Large intestine (tissue), 12 donors: ENCODE data around the gene NR1I2. TPM values are rescaled to one million over a fixed set of nuclear protein-coding genes. Genes with fewer than 3 reads are reported as not detected.

Experiments
- DNase-seq, 2 donors: peaks; one replicate each; pipeline versions ENCODE4 v3.0.0 to v3.0.0-alpha.2; 2013
- H3K27ac ChIP-seq: one replicate; pipeline ENCODE4 v1.5.1; 2013; ENCODE audit warnings: low read length
- H3K27me3 ChIP-seq: 2 replicates; pipeline ENCODE4 v1.6.1; 2013; ENCODE audit warnings: low read length; ENCODE audit not compliant: control insufficient read depth, insufficient read depth
- H3K36me3 ChIP-seq: 2 replicates; pipeline ENCODE4 v1.6.1; 2013; ENCODE audit warnings: low read length; ENCODE audit not compliant: control insufficient read depth, insufficient read depth
- H3K4me1 ChIP-seq: one replicate; pipeline ENCODE4 v1.6.1; 2013; ENCODE audit warnings: low read length; ENCODE audit not compliant: control insufficient read depth, insufficient read depth
- H3K4me3 ChIP-seq: one replicate; pipeline ENCODE4 v1.5.1; 2013; ENCODE audit warnings: low read length
- H3K9me3 ChIP-seq: one replicate; pipeline ENCODE4 v1.6.1; 2013; ENCODE audit warnings: mild to moderate bottlenecking, low read depth, low read length, moderate library complexity; ENCODE audit not compliant: control insufficient read depth
- WGBS: methylation state at CpG from one replicate; pipeline ENCODE4 v1.1.5; 2013; ENCODE audit warnings: low lambda C conversion rate; ENCODE audit not compliant: insufficient coverage; 5-methylcytosine and 5-hydroxymethylcytosine counted together
- long read RNA-seq, 11 donors: transcript quantifications; one replicate each; lab custom pipeline, GENCODE V29; 2026
- polyA plus RNA-seq: library from polyadenylated mRNA; unstranded; fragments of 120-200 nt; gene quantifications from one replicate; pipeline ENCODE4 v1.2.1, GENCODE V29; 2013

NR1I2 gene
- 89.1 TPM for polyA plus RNA-seq
- long read RNA-seq, donor 1, full-length matches to known transcripts: 5 of 5 reads
- long read RNA-seq, donor 1, partial matches to known transcripts: 0 of 5 reads
- long read RNA-seq, donor 1, other reads (novel, unspliced or antisense): 0 of 5 reads
- long read RNA-seq, donor 2, full-length matches to known transcripts: 12 of 12 reads
- long read RNA-seq, donor 2, partial matches to known transcripts: 0 of 12 reads
- long read RNA-seq, donor 2, other reads (novel, unspliced or antisense): 0 of 12 reads
- long read RNA-seq, donor 3: 0 reads
- long read RNA-seq, donor 4, partial matches to known transcripts: 0 of 3 reads
- long read RNA-seq, donor 4, other reads (novel, unspliced or antisense): 0 of 3 reads
- long read RNA-seq, donor 5, full-length matches to known transcripts: 5 of 5 reads
- long read RNA-seq, donor 5, partial matches to known transcripts: 0 of 5 reads
- long read RNA-seq, donor 5, other reads (novel, unspliced or antisense): 0 of 5 reads
- long read RNA-seq, donor 6, full-length matches to known transcripts: 14 of 14 reads
- long read RNA-seq, donor 6, partial matches to known transcripts: 0 of 14 reads
- long read RNA-seq, donor 6, other reads (novel, unspliced or antisense): 0 of 14 reads
- long read RNA-seq, donor 7, full-length matches to known transcripts: 3 of 3 reads
- long read RNA-seq, donor 7, partial matches to known transcripts: 0 of 3 reads
- long read RNA-seq, donor 7, other reads (novel, unspliced or antisense): 0 of 3 reads
- long read RNA-seq, donor 8, full-length matches to known transcripts: 14 of 14 reads
- long read RNA-seq, donor 8, partial matches to known transcripts: 0 of 14 reads
- long read RNA-seq, donor 8, other reads (novel, unspliced or antisense): 0 of 14 reads
- long read RNA-seq, donor 9, full-length matches to known transcripts: 14 of 14 reads
- long read RNA-seq, donor 9, partial matches to known transcripts: 0 of 14 reads
- long read RNA-seq, donor 9, other reads (novel, unspliced or antisense): 0 of 14 reads
- long read RNA-seq, donor 10, full-length matches to known transcripts: 20 of 20 reads
- long read RNA-seq, donor 10, partial matches to known transcripts: 0 of 20 reads
- long read RNA-seq, donor 10, other reads (novel, unspliced or antisense): 0 of 20 reads
- long read RNA-seq, donor 11, full-length matches to known transcripts: 10 of 10 reads
- long read RNA-seq, donor 11, partial matches to known transcripts: 0 of 10 reads
- long read RNA-seq, donor 11, other reads (novel, unspliced or antisense): 0 of 10 reads

DNA sequence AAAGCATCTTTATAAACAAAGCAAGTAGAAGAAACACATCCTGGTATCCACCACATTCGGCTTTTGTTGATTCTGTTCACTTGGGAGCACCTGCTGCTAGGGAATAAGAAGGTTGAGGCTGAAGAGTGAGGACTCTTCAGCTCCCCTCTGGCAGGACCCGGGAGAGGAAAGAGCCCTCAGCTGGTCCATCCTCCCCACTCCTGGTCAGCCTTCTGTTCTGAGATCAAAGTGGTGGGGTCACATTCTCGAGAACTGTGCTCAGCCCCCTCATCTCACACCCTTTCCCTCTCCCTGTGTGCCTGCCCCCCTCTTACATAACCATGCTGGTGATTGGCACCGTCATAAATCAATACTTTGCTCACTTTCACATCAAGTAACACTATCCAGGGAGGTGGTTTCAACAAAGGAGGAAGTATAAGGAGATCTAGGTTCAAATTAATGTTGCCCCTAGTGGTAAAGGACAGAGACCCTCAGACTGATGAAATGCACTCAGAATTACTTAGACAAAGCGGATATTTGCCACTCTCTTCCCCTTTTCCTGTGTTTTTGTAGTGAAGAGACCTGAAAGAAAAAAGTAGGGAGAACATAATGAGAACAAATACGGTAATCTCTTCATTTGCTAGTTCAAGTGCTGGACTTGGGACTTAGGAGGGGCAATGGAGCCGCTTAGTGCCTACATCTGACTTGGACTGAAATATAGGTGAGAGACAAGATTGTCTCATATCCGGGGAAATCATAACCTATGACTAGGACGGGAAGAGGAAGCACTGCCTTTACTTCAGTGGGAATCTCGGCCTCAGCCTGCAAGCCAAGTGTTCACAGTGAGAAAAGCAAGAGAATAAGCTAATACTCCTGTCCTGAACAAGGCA is at the start of gene NR1I2:
Gene NR1I2 (plus strand): TSS at position 772 of the 869 bp plus-strand sequence.
- H3K27ac ChIP-seq: peak within 1 kb of the TSS; percentile 95
- H3K36me3 ChIP-seq: no peaks in the 10 kb centered on the region
- H3K27me3 ChIP-seq: no peaks in the 10 kb centered on the region
- H3K4me3 ChIP-seq: peak within 1 kb of the TSS; percentile 58
- peaks cover 31% of the 10 kb centered on the region for H3K4me1 ChIP-seq
- H3K9me3 ChIP-seq: peaks cover 2% of the 10 kb centered on the region
- DNase-seq: peak; percentile 83 to 94
- WGBS: 71% methylated on average over 1 of the region's 10 CpGs

DNA sequence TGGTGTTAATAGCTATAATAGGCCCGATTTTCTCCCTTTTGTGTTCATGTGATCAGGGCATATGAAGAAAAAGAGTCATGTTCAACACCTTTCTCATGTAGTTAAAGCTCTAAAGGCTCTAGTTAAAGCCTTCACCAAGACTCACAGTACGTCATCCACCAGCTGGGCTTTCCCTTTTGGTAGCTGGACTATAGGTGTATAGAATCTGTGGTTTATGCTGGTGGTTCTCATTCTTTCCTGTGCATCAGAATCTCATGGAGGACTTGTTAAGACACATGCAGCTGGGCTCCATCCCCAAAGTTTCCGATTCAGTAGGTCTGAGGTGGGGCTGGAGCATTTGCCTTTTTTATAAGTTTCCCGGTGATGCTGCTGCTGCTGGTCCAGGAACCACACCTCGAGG is 48.1 kb upstream of the NR1I2 start:
- no peak for DNase-seq
- Histone ChIP-seq H3K4me1 (no peaks in the 10 kb centered on the region), H3K9me3 (no peaks in the 10 kb centered on the region), H3K27ac (no peak overlapping the region), H3K27me3 (no peaks in the 10 kb centered on the region), H3K36me3 (no peaks in the 10 kb centered on the region), H3K4me3 (no peak overlapping the region)
- WGBS: 100% methylated on average over 1 of the region's 5 CpGs

DNA sequence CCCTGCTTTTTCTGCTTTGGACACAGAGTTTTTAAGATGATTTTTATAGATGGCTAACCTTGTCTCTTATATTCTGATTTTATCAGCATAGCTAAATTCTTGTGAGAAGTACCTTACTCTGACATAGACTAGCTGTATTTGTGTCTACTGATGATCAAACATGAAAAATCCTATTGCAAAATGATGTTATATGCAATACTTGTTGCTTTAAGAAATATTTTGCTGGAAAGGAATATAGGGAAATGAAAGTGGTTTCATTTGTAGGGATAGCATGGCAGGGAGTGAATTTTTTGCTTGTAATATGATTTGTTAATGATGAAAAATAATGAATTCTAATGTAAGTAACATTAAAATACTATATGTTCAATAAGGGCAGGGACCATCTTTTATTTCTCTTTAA is 43.2 kb upstream of the NR1I2 start:
- H3K27ac ChIP-seq: no peak overlapping the region
- no peaks in the 10 kb centered on the region for H3K4me1 ChIP-seq
- no peak overlapping the region for H3K4me3 ChIP-seq
- no peaks in the 10 kb centered on the region for H3K27me3 ChIP-seq
- H3K36me3 ChIP-seq: no peaks in the 10 kb centered on the region
- no peak for DNase-seq
- H3K9me3 ChIP-seq: no peaks in the 10 kb centered on the region

DNA sequence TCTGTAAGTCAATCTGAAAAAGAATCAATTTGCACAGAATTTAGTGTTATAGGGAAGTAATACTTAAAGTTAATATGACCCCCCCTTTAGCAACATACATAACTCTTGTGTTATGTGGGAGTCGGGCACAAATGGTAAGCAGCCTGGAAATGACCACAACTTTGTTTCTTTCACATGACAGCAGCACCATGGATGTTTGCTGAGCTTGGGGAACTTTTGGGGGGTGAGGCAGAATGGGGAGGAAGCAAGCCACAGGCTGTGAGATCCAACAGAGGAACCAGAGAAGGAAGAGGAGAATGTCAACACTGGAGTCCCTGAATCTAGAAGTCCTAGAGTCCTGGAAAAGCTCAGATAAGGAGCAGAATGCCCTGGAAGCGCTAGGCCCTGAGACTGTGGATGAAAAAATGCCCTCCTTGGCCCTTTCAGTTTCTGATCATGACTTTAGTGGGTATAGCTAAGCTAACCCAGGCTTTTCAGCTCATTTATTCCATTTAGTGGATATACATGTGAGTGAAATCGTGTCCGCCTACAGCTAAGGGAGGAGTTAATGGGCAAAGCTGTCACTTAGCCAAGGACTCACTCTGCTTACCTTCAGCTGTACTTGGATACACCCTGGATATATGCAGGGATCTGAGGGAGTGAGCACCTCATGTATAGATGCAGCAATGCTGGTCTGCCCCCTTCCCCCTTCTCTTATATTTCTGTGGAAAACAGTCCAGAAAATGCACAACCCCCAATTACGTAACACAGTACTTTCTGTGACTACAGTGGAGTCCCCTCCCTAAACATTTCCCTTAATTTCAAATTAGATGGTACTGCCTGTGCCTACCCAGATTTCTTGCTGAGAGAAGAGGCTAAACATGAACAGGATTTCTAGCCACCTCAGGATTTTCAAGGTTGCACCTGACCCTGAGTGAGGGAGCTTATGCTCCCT is 40.0 kb upstream of the NR1I2 start:
- Histone ChIP-seq H3K4me1 (no peaks in the 10 kb centered on the region), H3K9me3 (no peaks in the 10 kb centered on the region), H3K27me3 (no peaks in the 10 kb centered on the region), H3K36me3 (no peaks in the 10 kb centered on the region), H3K27ac (no peak overlapping the region), H3K4me3 (no peak overlapping the region)
- no CpG with 5 or more reads among the region's 5 CpGs for WGBS
- peak in 1 of 2 donors; percentile 11 for DNase-seq

DNA sequence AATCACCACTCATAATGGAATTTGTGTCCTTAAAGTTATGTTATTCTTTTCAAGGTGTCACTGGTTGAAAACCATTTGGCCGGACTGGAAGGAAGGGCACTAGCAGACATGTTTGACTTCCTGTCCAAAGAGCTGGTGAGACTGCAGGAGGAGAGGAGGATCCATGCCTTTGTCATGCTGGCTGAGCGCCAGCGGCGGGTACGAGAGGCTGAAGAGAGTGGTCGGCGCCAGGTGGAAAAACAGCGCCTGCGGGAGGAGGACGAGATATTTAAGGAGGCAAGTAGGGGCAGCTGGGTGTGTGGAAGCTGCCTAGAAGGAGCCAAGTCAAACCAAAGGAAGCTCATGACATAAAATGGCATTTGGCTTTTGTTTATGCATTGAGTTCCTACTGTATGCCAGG is 38.0 kb upstream of the NR1I2 start:
- H3K36me3 ChIP-seq: no peaks in the 10 kb centered on the region
- H3K27me3 ChIP-seq: no peaks in the 10 kb centered on the region
- DNase-seq: no peak
- H3K4me3 ChIP-seq: no peak overlapping the region
- no peaks in the 10 kb centered on the region for H3K4me1 ChIP-seq
- no peak overlapping the region for H3K27ac ChIP-seq
- no CpG with 5 or more reads among the region's 10 CpGs for WGBS
- no peaks in the 10 kb centered on the region for H3K9me3 ChIP-seq

DNA sequence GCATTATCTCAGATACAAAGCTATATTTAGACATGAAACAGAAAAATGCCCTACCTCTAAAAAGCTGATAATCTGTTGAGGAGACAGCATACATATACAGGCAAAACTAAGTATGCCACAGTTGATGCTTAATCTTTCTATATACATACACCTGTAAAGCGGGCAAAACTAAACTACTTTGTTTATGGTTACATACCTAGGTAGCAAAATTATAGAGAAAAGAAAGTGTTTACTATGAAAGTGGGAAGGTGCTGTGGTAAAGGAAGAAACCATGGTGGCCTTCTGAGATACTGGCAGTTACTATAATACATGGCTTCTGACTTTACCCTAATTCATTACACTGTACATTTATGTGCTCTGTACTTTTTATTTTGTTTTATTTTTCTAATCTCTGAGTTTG is 36.0 kb upstream of the NR1I2 start:
- no CpG with 5 or more reads among the region's 1 CpG for WGBS
- no peak for DNase-seq
- no peak overlapping the region for H3K27ac ChIP-seq
- H3K36me3 ChIP-seq: no peaks in the 10 kb centered on the region
- H3K4me1 ChIP-seq: no peaks in the 10 kb centered on the region
- H3K4me3 ChIP-seq: no peak overlapping the region
- H3K27me3 ChIP-seq: no peaks in the 10 kb centered on the region
- H3K9me3 ChIP-seq: no peaks in the 10 kb centered on the region

DNA sequence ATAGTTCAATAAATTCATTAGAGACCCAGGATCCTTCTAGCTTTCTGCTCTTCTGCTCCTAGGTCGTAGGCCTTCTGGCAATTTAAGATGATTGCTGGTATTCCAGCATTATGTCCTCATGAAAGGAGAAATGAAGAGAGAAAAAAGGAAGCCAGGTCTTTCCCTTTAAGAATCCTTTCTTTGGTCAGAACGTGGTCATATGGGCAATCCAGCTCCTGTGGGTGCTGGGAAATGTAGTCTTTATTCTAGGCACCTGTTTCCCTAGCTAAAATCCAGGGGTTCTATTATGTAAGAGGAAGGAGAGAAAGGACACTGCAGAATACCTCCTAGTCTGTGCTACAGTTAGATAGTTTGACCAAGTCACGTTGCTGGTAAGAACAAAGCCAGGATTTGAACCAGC is 35.5 kb upstream of the NR1I2 start:
- Histone ChIP-seq H3K36me3 (no peaks in the 10 kb centered on the region), H3K4me1 (no peaks in the 10 kb centered on the region), H3K27ac (no peak overlapping the region), H3K9me3 (no peaks in the 10 kb centered on the region), H3K27me3 (no peaks in the 10 kb centered on the region), H3K4me3 (no peak overlapping the region)
- DNase-seq: no peak
- WGBS: 60% methylated on average over 1 of the region's 3 CpGs

DNA sequence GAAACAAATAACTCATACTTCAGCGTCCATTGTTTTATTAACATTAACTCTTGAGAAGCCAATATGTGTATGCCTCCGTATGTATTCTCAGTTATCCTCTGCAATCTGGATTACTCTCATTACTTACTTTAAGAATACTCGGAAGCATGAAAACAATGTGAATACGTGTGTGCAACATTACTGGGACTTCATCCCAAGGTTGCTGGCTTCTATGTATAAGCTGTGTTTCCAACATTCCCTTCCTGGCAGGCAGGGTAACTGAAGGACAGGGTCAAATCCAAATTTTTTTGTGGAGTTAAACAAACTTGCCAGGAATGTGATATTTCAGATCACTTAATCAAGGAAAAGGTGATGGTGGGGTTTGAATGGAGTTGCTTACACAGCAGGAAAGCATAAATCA is 34.5 kb upstream of the NR1I2 start:
- no peaks in the 10 kb centered on the region for H3K36me3 ChIP-seq
- H3K27me3 ChIP-seq: no peaks in the 10 kb centered on the region
- 79% methylated on average over 2 of the region's 4 CpGs for WGBS

DNA sequence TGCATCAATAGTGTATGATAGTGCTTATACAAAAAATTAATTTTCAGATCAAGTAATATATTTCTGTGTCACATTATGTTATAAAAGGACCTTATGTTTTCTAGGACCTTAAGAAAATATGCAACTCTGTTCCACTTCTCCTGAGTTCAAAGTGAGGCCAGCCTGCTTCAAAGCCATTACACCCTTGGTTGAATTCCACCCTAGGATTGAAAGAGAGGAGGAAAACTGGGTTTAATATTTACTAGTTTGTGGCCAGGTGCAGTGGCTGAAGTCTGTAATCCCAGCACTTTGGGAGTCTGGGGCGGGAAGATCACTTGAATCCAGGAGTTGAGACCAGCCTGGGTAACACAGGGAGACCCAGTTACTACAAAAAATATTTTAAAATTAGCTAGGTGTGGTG is 32.9 kb upstream of the NR1I2 start:
- H3K4me3 ChIP-seq: no peak overlapping the region
- H3K9me3 ChIP-seq: no peaks in the 10 kb centered on the region
- no peak for DNase-seq
- H3K4me1 ChIP-seq: no peaks in the 10 kb centered on the region
- H3K27ac ChIP-seq: no peak overlapping the region
- no peaks in the 10 kb centered on the region for H3K27me3 ChIP-seq
- H3K36me3 ChIP-seq: no peaks in the 10 kb centered on the region
- WGBS: no CpG with 5 or more reads among the region's 1 CpG

More for the DNA sequence above, 34.5 kb upstream of the NR1I2 start:
- Histone ChIP-seq H3K27ac (no peak overlapping the region), H3K4me1 (no peaks in the 10 kb centered on the region), H3K9me3 (no peaks in the 10 kb centered on the region), H3K4me3 (no peak overlapping the region)
- no peak for DNase-seq
